ENCODE data around the gene NOG.
A peak's percentile ranks its signal among the peaks of the same experiment; 100 is the strongest.

Gene NOG

GRCh38 chr17:56593646-56594319, at the start of gene NOG:
Gene NOG, plus strand, starts transcription at chr17:56593699. Its CDS starts 525 bp downstream, at chr17:56594224.
- peak; percentile 82 for DNase-seq

GRCh38 chr17:56545106-56545505, 48.4 kb upstream of the NOG start:
- no peak for DNase-seq

- DNase-seq, result no peak
Measured at GRCh38 chr17:56545930-56546329, 47.6 kb upstream of the NOG start.

- DNase-seq, result no peak
Measured at GRCh38 chr17:56548661-56549060, 44.8 kb upstream of the NOG start.

GRCh38 chr17:56549501-56549900, 44.0 kb upstream of the NOG start:
- DNase-seq, result peak; percentile 34

- DNase-seq, result no peak
Measured at GRCh38 chr17:56557682-56558081, 35.8 kb upstream of the NOG start.

GRCh38 chr17:56558088-56558487, 35.4 kb upstream of the NOG start:
- no peak for DNase-seq

GRCh38 chr17:56570199-56570598, 23.3 kb upstream of the NOG start:
- DNase-seq, result no peak

- DNase-seq, result no peak
Measured at GRCh38 chr17:56571456-56571855, 22.0 kb upstream of the NOG start.

GRCh38 chr17:56577190-56577842, 16.2 kb upstream of the NOG start:
- DNase-seq, result no peak

- peak; percentile 56 for DNase-seq
Measured at GRCh38 chr17:56577843-56578204, 15.7 kb upstream of the NOG start.

- no peak for DNase-seq
Measured at GRCh38 chr17:56581635-56582627, 11.6 kb upstream of the NOG start.

- DNase-seq, result no peak
Measured at GRCh38 chr17:56583772-56584171, 9.7 kb upstream of the NOG start.

- no peak for DNase-seq
Measured at GRCh38 chr17:56587298-56587697, 6.2 kb upstream of the NOG start.

GRCh38 chr17:56592487-56593085, 913 bp upstream of the NOG start:
- peak; percentile 81 for DNase-seq

GRCh38 chr17:56593086-56593645, 333 bp upstream of the NOG start:
- peak; percentile 82 for DNase-seq

- peak; percentile 50 for DNase-seq
Measured at GRCh38 chr17:56594320-56595107, 1.0 kb downstream of the NOG start.

- DNase-seq, result no peak
Measured at GRCh38 chr17:56595108-56595418, 1.6 kb downstream of the NOG start.

GRCh38 chr17:56595831-56596690, 2.6 kb downstream of the NOG start:
- peak; percentile 41 for DNase-seq

- peak; percentile 56 for DNase-seq
Measured at GRCh38 chr17:56596691-56597494, 3.4 kb downstream of the NOG start.

Measured in left hindlimb (tissue), 1 donor.